Skin of body (tissue), 2 donors: ENCODE data around the gene IBTK. TPM values are rescaled to one million over a fixed set of nuclear protein-coding genes. Genes with fewer than 3 reads are reported as not detected.
A peak's percentile ranks its signal among the peaks of the same experiment; 100 is the strongest.
"Not testable (repeated sequence)": the region's sequence is repeated elsewhere in the genome, so short reads cannot be mapped to it uniquely, and the experiment has no call there.

Experiments used
- DNase-seq: peaks from one replicate; lab custom pipeline; 2025; lab: John Stamatoyannopoulos, UW
- total RNA-seq: library from RNA; depleted of rRNA; stranded (reverse); fragments of >200 nt; gene quantifications from one replicate; pipeline ENCODE4 v1.2.3, GENCODE V29; 2014

The IBTK gene, protein sequence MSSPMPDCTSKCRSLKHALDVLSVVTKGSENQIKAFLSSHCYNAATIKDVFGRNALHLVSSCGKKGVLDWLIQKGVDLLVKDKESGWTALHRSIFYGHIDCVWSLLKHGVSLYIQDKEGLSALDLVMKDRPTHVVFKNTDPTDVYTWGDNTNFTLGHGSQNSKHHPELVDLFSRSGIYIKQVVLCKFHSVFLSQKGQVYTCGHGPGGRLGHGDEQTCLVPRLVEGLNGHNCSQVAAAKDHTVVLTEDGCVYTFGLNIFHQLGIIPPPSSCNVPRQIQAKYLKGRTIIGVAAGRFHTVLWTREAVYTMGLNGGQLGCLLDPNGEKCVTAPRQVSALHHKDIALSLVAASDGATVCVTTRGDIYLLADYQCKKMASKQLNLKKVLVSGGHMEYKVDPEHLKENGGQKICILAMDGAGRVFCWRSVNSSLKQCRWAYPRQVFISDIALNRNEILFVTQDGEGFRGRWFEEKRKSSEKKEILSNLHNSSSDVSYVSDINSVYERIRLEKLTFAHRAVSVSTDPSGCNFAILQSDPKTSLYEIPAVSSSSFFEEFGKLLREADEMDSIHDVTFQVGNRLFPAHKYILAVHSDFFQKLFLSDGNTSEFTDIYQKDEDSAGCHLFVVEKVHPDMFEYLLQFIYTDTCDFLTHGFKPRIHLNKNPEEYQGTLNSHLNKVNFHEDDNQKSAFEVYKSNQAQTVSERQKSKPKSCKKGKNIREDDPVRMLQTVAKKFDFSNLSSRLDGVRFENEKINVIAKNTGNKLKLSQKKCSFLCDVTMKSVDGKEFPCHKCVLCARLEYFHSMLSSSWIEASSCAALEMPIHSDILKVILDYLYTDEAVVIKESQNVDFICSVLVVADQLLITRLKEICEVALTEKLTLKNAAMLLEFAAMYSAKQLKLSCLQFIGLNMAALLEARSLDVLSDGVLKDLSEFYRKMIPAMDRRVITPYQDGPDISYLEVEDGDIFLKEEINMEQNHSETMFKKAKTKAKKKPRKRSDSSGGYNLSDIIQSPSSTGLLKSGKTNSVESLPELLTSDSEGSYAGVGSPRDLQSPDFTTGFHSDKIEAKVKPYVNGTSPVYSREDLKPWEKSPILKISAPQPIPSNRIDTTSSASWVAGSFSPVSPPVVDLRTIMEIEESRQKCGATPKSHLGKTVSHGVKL (N-terminal part only)
- 52.5 TPM for total RNA-seq

DNA sequence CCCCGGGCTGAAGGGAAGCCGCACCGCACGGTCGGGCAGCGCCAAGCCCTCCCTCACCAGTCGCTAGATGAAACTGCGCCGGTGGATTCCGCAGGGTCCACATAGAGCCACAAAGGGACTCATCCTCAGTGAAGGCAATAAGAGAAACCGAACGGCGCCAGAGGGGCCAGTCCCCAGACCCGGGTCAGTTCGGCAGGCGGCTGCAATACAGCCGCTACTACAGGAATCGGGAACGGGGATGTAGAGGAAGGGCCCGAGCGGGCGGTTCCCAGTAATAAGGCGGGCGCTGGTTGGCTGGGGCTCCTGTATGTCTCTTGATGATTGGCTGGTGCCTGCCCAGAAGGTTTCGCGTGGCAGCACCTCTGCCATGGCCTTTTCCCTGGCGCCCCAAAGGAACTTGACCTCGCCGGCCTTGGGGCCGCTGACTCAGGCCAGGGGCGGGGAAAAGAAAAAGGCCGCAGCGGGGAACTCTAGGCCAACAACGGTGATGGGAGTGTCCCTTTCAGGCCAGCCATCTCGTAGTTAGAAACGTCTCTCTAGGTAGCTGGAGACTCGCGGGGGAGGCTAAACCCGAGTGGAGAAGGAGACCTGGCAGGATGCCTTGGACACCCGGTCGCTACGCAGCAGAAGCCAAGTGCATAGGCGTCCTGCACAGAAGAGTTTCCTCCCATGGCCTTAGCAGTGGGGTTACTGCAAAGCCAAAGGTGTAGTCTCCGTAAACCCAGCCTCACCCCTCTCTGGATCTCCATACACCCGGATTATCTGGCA, at the start of gene IBTK:
Gene IBTK (minus strand): TSS at position 240 of the 768 bp plus-strand sequence. CDS start 7,258 bp downstream, outside the sequence.
- peak; percentile 93 for DNase-seq

DNA sequence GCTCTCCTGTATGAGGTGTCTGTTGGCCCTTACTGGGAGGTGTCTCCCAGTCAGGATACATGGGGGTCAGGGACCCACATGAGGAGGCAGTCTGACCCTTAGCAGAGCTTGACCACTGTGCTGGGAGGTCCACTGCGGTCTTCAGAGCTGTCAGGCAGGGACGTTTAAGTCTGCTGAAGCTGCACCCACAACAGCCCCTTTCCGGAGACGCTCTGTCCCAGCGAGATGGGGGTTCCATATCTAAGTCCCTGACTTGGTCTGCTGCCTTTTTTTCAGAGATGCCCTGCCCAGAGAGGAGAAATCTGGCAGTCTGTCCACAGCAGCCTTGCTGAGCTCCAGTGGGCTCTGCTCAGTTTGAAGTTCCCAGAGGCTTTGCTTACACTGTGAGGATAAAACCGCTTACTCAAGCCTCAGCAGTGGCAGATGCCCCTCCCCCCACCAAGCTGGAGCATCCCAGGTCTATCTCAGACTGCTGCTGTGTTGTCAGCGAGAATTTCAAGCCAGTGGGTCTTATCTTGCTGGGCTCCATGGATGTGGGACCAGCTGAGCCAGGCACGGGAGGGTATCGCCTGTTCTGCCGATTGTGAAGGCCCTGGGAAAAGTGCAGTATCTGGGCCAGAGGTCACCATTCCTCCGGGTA, 36.3 kb upstream of the IBTK start:
- DNase-seq, result no peak

DNA sequence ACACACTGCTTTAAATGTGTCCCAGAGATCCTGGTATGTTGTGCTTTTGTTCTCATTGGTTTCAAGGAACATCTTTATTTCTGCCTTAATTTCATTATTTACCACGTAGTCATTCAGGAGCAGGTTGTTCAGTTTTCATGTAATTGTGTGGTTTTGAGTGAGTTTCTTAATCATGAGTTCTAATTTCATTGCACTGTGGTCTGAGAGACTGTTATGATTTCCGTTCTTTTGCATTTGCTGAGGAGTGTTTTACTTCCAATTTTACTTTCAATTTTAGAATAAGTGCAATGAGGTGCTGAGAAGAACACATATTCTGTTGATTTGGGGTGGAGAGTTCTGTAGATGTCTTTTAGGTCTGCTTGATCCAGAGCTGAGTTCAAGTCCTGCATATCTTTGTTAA, 34.0 kb upstream of the IBTK start:
- not testable (repeated sequence) for DNase-seq

DNA sequence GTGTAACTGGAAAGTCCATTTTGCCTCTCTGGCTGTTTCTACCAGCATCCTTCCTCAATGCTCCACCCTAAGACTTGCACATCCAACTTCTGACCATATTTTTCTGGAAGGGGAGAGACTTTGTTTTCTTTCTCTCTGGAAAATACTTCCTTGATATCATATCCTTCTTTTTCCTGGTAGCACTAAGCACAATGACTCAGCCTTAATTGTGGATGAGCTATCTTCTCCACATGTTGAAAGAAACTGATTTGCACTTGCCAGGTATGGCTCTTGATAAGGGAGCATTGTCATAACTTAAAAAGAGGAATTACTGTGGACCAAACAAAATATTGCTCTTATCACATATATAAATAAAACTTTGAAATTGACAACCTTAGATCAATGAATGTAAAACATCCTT, 30.1 kb upstream of the IBTK start:
- no peak for DNase-seq

DNA sequence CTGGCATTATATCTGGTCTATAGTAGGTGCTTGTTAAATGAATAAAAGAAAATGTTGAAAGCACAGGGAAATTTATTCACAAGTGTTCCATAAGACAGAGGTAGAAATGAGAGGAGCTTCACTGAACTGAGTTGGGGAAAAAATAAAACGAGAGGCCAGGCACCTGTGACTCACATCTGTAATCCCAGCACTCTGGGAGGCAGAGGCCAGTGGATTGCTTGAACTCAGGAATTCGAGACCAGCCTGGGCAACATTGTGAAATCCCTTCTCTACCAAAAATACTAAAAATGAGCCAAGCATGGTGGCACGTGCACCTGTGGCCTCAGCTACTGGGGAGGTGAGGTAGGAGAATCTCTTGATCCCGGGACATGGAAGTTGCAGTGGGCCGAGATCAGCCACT, 28.1 kb upstream of the IBTK start:
- no peak for DNase-seq

DNA sequence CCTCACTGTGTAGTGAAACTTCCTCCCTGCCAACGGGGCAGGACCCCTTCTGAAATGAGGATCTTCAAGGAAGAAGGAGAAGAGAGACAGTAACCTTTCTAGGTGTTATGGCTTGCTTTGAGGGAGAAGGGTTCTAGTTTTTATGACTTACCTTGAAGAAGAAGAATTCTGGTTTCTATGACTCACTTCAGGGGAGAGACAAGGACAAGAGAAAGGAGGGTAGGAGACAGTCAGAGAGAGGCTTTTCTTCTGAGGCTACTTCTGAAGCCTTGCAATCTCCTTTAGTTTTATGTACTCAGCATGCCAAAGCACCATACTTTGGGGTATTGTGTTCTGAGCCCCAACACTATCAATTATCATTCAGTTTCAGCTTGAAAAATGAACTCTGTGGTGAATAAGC, 25.8 kb upstream of the IBTK start:
- DNase-seq, result no peak

DNA sequence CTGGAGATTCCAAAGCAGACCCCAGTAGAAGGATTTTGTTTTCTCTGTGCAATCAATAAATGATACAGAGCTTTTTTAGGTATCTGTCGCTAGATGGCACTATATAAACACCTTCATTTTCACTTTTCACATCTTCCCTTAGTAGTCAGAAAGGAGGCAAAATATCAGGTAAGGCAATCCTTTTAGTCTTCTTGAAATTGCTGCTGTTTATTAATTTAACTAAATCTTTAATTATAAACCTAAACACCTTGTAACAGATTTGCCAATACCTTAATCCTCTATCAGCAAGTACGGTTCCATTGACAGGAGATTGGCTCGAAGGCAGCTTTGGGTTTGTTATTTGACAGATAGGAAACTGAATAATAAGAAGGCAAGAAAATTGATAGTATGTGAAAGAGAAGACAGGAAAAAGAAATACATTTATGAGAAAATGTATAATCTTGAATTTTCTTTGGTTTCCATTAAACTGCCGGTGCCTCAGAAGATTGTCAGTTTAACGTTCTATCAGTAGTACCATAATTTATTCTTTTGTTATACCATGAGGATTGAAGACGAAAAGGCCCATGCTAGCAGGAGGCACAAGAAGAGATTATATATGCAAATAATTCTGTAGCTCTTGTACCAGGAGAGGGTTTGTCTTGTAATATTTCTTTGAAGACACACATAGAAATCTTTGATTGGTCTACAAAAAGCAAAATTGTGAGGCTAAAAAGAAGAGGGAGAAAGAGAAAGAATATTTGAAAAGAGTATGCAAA, 23.5 kb upstream of the IBTK start:
- no peak for DNase-seq

DNA sequence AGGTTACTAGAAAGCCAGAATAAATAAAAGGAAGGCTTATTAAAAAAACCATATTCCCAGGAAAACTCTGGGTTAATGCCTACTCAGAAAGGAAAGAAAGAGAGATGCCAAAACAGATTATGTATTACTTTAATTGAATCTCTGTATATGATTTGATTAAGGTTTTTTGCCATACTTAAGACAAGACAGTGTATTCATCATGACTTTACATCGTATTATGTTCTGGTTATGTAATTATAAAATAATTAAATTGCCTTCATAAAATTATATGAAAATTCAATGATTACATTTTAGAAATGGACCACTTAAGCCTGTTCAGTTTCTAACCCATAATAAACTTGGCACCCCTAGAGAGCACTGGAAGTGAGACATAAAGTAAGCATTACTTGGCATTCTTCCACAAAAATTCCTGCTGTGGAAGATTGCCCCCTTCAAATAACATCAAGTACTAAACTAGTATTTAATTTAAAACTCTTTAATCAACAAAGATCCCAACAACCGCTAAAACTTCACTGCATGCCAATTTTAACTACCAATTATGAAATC, 20.8 kb upstream of the IBTK start:
- DNase-seq, result no peak

DNA sequence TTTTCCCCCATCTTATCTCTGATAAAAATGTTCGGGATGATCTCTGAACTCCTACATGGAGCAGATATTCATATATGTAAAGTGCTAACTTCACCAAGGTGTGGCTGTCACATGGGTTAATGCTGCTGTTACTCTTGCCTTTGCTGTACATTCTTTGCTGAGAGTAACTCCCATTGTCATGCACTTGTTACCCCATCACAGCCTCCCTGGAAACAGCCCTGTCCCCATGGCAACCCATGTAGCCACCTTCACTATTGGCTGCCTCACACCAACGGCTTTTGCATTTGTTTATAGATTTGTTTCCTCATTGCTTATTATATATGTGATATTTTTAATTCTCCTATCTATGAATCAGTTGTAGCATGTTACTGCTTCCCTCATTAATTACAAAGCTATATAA, 17.3 kb upstream of the IBTK start:
- DNase-seq, result no peak

DNA sequence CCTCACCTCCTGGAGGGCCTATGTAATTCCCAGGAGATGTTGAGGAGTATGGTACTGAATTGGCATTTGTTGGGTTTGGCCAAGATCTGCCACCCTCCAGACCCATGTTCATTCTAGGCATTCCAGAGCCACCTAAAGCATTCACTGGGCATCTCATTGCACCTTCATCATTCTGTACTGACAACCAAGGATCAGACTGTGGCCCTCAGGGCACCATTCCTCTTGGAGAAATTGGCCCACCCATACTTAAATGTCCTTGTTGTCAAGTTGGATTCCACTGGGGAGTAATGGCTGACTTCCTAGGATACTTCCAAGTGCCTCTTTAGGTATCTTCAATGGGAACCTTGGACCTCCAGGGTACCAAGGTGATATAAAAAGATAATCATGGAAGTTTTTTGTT, 16.8 kb upstream of the IBTK start:
- no peak for DNase-seq

DNA sequence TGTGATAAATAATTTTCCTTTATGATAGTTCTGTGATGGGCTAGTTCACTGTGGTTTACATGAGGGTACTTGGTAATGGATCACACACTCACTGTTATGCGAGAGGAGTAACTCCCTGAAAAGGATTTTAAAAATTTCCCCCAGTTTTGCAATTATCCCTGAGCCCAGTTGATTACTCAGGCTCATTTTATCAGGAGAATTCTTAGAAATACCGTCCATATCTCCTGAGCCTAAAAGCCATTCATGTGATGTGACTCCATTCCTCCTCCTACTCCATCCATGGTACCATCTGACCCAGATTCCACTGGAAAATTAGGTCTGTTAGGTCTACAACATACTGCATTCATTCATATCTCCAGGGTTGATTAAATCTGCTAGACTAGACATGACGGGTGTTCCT, 16.4 kb upstream of the IBTK start:
- no peak for DNase-seq

DNA sequence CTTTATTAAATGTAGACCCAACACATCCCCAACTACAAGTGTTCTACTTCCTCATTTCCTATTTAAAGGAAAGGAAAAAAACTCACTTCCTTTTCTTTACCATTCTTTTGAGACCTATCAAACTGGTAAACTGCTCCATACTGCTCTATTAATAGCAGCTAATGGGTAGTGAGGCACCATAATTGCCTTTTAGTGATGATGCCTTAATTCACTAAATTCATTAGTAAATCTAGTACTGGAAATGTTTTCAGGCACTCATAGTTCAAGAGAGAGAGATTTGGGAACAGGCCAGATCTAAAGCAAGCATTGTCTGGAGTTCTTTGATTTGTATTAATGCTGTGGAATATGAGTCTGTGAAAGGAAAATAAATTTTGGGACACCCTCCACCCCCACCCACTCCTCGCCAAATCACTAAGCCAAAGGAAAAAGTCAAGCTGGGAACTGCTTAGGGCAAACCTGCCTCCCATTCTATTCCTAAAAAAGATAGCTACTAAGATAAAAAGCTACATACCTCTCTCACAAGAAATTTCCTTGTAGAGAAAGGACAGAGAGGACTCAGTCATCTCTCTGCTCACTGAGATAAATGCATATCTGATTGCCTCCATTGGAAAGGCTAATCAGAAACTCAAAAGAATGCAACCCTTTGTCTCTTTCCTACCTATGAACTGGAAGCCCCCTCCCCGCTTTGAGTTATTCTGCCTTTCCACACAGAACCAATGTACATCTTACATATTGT, 13.6 kb upstream of the IBTK start:
- no peak for DNase-seq

DNA sequence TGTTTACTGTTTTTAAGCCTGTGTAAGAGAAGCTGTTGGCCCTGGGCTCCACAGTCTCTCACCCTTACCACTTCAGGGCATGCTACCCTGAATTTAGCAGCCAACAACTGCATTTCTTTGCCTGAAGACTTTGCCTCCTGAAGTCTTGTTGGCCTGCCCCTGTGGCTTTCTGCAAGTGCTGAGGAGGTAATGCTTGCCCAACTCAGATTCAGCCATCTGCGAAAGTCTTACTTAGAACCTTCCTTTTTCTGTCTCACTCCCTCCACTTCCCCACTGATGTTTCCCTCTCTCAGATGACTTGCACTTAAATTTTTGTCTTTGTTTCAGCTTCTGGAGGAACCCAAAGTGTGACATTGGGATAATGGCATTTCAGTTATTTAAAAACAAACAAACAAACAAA, 11.8 kb upstream of the IBTK start:
- DNase-seq, result no peak

DNA sequence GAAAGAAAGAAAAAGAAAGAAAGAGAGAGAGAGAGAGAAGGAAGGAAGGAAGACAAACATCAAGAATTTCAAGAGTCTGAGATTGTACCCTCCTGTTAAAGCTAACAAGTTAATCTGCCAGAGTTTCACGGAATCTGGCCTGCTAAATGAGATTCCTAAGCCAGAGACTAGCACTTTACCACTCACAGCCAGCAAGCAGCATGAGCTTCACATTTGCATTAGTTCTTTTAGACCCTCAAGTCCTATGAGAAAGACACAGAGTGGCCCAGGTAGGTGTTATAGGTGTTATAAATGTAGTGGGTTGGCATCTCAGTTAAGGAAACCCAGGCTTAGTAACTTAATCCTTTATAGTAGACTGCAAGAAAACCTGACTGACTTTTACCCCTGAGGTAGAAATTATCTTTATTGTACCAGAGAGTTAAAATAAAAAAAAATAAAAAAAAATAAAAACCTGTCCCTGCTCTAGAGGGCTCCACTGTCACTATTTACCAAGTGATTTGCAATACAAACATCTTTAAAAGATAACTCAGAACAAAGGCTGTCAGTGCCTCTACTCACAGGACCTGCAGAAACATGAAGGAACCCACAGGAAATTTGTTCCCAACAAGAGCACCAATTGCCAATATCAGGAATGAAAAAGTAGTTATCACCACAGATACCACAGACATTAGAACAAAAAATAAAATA, 9.7 kb upstream of the IBTK start:
- DNase-seq, result no peak

DNA sequence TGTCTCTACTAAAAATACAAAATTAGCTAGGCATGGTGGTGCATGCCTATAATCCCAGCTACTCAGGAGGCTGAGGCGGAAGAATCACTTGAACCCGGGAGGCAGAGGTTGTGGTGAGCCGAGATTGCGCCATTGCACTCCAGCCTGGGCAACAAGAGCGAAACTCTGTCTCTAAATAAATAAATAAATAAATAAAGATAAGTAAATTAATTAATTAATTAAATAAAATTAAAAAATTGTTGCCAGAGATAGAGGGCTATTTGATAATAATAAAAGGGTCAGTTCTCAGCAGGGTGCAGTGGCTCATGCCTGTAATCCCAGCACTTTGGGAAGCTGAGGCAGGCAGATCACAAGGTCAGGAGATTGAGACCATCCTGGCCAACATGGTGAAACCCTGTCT, 7.2 kb upstream of the IBTK start:
- not testable (repeated sequence) for DNase-seq

DNA sequence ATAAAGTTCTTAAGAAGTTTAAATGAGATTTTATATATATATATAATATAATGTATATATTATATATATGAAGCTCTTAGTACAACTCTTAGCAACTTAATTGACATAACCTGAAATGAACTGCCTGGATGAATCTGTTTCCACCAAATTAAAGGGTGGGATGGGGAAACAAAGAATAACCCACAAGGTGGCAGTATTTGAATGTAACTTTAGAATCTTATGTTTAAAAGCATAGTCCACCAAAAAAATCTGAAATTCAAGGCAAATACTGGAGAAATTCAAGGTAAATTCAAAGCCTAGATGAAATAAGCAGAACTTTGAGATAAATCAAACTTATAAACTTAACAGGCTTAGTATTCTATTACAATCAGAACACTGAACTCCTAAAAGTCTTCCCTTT, 4.4 kb upstream of the IBTK start:
- DNase-seq, result no peak

DNA sequence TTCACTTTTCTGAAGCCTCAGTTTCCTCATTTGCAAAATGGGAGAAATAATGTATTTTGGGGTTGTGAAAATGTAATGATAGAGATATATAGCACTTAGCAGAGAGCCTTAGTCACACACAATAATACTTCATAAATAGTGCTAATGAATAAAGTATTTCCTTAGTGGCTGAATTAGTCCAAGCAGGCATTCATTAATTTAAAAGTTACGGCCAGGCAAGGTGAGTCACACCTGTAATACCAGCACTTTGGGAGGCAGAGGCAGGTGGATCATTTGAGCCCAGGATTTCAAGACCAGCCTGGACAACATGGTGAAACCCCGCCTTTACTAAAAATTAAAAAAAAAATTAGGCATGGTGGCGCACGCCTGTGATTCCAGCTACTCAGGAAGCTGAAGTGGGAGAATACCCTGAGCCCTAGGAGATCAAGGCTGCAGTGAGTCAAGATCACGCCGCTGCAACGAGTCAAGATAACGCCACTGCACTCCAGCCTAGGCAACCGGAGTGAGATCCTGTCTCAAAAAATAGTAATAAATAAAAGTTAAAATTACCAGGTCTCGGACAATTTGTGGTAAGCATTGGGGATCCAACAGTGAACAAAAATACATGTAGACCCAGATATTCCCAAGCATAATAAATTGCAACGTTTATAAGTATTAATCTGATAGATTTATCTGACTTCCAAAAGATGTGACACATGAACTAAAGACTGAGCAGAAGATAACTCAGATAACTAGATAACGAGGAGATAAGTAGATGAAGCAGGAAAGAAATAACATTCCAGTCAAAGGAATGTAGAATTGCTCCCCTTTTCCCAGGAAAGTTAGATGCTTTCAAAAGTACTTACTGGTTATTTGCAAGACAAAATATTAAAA, 2.1 kb upstream of the IBTK start:
- DNase-seq, result no peak
